K562 (cell line): ENCODE data around the gene PIP5KL1. TPM values are rescaled to one million over a fixed set of nuclear protein-coding genes. Genes with fewer than 3 reads are reported as not detected.

Experiments used
- ARID2 ChIP-seq: fragments of 450-650 bp; IDR thresholded peaks from 2 replicates; pipeline ENCODE4 v1.6.1; 2017; ENCODE audit warnings: antibody characterized with exemption, mild to moderate bottlenecking
- CBX8 ChIP-seq: fragments of 200-600 bp; sonication (generic); IDR thresholded peaks from 2 replicates; pipeline ENCODE4 v1.6.1; 2012; ENCODE audit warnings: borderline replicate concordance, mixed run types, low read depth, mild to moderate bottlenecking, moderate library complexity, mixed read lengths, low read length, control low read depth, inconsistent platforms; ENCODE audit not compliant: poor library complexity, severe bottlenecking; ENCODE audit errors: extremely low read depth
- CXXC5 ChIP-seq: fragments of 250-450 bp; sonication (Bioruptor Pico); IDR thresholded peaks from 2 replicates; pipeline ENCODE4 v1.8.0; 2022; ENCODE audit warnings: inconsistent platforms, mild to moderate bottlenecking, moderate library complexity
- E4F1 ChIP-seq: fragments of 250-450 bp; sonication (Bioruptor Pico); IDR thresholded peaks from 2 replicates; pipeline ENCODE4 v1.5.0; 2021; ENCODE audit warnings: mild to moderate bottlenecking, borderline replicate concordance
- ETS1 ChIP-seq: conservative IDR thresholded peaks from 2 replicates; pipeline ENCODE4 v1.6.1; 2011; ENCODE audit warnings: low read depth, mild to moderate bottlenecking, low read length; ENCODE audit not compliant: control insufficient read depth
- NFXL1 ChIP-seq: fragments of 450-650 bp; formaldehyde crosslinking; IDR thresholded peaks from 2 replicates; pipeline ENCODE4 v1.4.0; 2021; ENCODE audit warnings: mild to moderate bottlenecking
- PHF21A ChIP-seq: fragments of 450-650 bp; IDR thresholded peaks from 2 replicates; pipeline ENCODE4 v1.6.1; 2017; ENCODE audit warnings: low read depth, borderline replicate concordance
- SREBF1 ChIP-seq: fragments of 150-350 bp; IDR thresholded peaks from 2 replicates; pipeline ENCODE4 v1.6.1; 2014; ENCODE audit warnings: antibody characterized with exemption, low read depth, low read length, borderline replicate concordance
- TEAD4 ChIP-seq, 2 experiments: sonication (generic) in 1 of 2; formaldehyde crosslinking in 1 of 2; IDR thresholded peaks; 2 replicates each; pipeline versions ENCODE4 v1.6.1 to v1.8.0; 2012 to 2022; ENCODE audit warnings: borderline replicate concordance in 1 of 2, inconsistent platforms in 1 of 2, low read length in 1 of 2, mild to moderate bottlenecking in 1 of 2, missing genetic modification reagents in 1 of 2
- ZNF318 ChIP-seq, 2 experiments: fragments of 450-650 bp; IDR thresholded peaks; 2 replicates each; pipeline ENCODE4 v1.6.1; 2016; ENCODE audit warnings: mild to moderate bottlenecking in 2 of 2, borderline replicate concordance in 1 of 2, low read depth in 1 of 2, moderate library complexity in 1 of 2
- ZNF398 ChIP-seq: fragments of 250-450 bp; sonication (Bioruptor Pico); IDR thresholded peaks from 2 replicates; pipeline ENCODE4 v1.8.0; 2021; ENCODE audit warnings: moderate library complexity, mild to moderate bottlenecking, inconsistent platforms
- polyA plus RNA-seq, 8 experiments: library from polyadenylated mRNA; depleted of rRNA in 4 of 8; stranded (reverse) in 5 of 8; unstranded in 3 of 8; fragments of >200 nt; fragmentation: Nextera tagmentation in 2 of 8; fragmentation: Illumina TruSeq in 1 of 8; extraction: Ambion mirVana in 2 of 8; extraction: Trizol in 1 of 8; gene quantifications; 2 replicates each; pipeline versions ENCODE4 v1.2.1 to v1.2.3, GENCODE V29; 2011 to 2014; ENCODE audit warnings: inconsistent platforms in 1 of 8, missing spikeins in 1 of 8
- total RNA-seq, 7 experiments: library from RNA; depleted of rRNA in 6 of 7; stranded (reverse); fragments of >200 nt in 6 of 7; fragmentation: Illumina TruSeq in 2 of 7; extraction: Trizol in 2 of 7; gene quantifications; 2 replicates each; pipeline versions ENCODE4 v1.2.1 to v1.2.3, GENCODE V29; 2011 to 2021; ENCODE audit warnings: low replicate concordance in 1 of 7

Gene PIP5KL1
- total and polyA plus RNA-seq, 9 of the 15 experiments (the other 6 are each of a cell fraction or from before 2014, with no cell fraction given) = 0.18 to 4.8 (median 1.2) TPM

GRCh38 chr9:127899128-127899943 is 31.2 kb downstream of the PIP5KL1 start, which contains the start of gene ST6GALNAC6 (continued):
- TF ChIP-seq E4F1 (CRISPR knock-in tag) (no peak), ARID2 (no peak), NFXL1 (CRISPR knock-in tag) (no peak), ZNF318 (IDR thresholded peaks at IDR 0.05; ENCODE audit: borderline replicate concordance in 1 of 2, low read depth in 1 of 2) (no peak), ETS1 (no peak), SREBF1 (no peak), CXXC5 (CRISPR knock-in tag) (peak; percentile 66), TEAD4 (IDR thresholded peaks at IDR 0.05; ENCODE audit: low read length) (no peak), TEAD4 (CRISPR knock-in tag; IDR thresholded peaks at IDR 0.05; ENCODE audit: borderline replicate concordance) (no peak), PHF21A (no peak), ZNF398 (CRISPR knock-in tag) (no peak), CBX8 (no peak)
